Endothelial cell of umbilical vein (primary cell): ENCODE data around the gene TREM2. TPM values are rescaled to one million over a fixed set of nuclear protein-coding genes. Genes with fewer than 3 reads are reported as not detected.

Source experiments
- BruUV-seq: library from RNA; stranded (reverse); fragments of 400-500 nt; replicated peaks from 2 replicates; lab custom pipeline; 2021; lab: Mats Ljungman, UMichigan
- CTCF ChIA-PET: fragments of 300-600, 350-600 bp; sonication (Branson Sonifier 250); formaldehyde crosslinking; loops from one replicate; lab custom pipeline; 2021; ENCODE audit warnings: antibody characterized with exemption, inconsistent platforms; lab: Charles Lee
- POLR2A ChIA-PET: fragments of 300-600, 350-600 bp; sonication (Branson Sonifier 250); formaldehyde crosslinking; loops from one replicate; lab custom pipeline; 2021; ENCODE audit warnings: antibody characterized with exemption, inconsistent platforms; lab: Charles Lee
- DNase-seq: peaks from one replicate; pipeline ENCODE4 v3.0.0-alpha.2; 2011; ENCODE audit warnings: low read depth, low spot score
- FAIRE-seq: peaks from 2 replicates; lab custom pipeline; 2011; peaks lifted over from hg19 to GRCh38; lab: Jason Lieb, UNC
- H2AFZ ChIP-seq: 2 replicates; pipeline ENCODE4 v1.6.0; 2012; ENCODE audit warnings: low read depth, low read length, control low read depth, inconsistent platforms
- H3K27ac ChIP-seq: 2 replicates; pipeline ENCODE4 v1.5.1; 2011; ENCODE audit warnings: low read depth, mild to moderate bottlenecking, control low read depth, low read length, moderate library complexity; ENCODE audit not compliant: insufficient read depth
- H3K27me3 ChIP-seq, 2 experiments: 2 replicates each; pipeline versions ENCODE4 v1.6.0 to v1.6.1; 2011; ENCODE audit warnings: low read length in 2 of 2, mixed read lengths in 1 of 2; ENCODE audit not compliant: control insufficient read depth in 2 of 2, insufficient read depth in 2 of 2
- H3K36me3 ChIP-seq, 2 experiments: 2 replicates in 1 of 2; 3 replicates in 1 of 2; pipeline ENCODE4 v1.5.1; 2011; ENCODE audit warnings: low read length in 2 of 2, mild to moderate bottlenecking in 1 of 2, moderate library complexity in 1 of 2; ENCODE audit not compliant: control insufficient read depth in 2 of 2, insufficient read depth in 2 of 2; ENCODE audit errors: extremely low read depth in 1 of 2
- H3K4me1 ChIP-seq: 3 replicates; pipeline ENCODE4 v1.5.1; 2011; ENCODE audit warnings: mild to moderate bottlenecking, low read length; ENCODE audit not compliant: control insufficient read depth, insufficient read depth; ENCODE audit errors: extremely low read depth
- H3K4me2 ChIP-seq: 2 replicates; pipeline ENCODE4 v1.6.1; 2011; ENCODE audit warnings: low read length, control low read depth, mixed read lengths; ENCODE audit not compliant: insufficient read depth
- H3K4me3 ChIP-seq, 3 experiments: fragments of 200-600 bp in 1 of 3; sonication (generic), shearing (Covaris generic) in 1 of 3; replicated peaks in 1 of 3; 2 replicates each; pipeline ENCODE4 v1.5.1; 2011 to 2016; ENCODE audit warnings: control low read depth in 3 of 3, low read length in 3 of 3, mild to moderate bottlenecking in 2 of 3, inconsistent platforms in 1 of 3, low read depth in 1 of 3, moderate library complexity in 1 of 3; ENCODE audit not compliant: insufficient read depth in 1 of 3
- H3K79me2 ChIP-seq: 2 replicates; pipeline ENCODE4 v1.6.0; 2012; ENCODE audit warnings: low read length, inconsistent platforms; ENCODE audit not compliant: control insufficient read depth, insufficient read depth
- H3K9ac ChIP-seq: replicated peaks from 2 replicates; pipeline ENCODE3; 2011; ENCODE audit warnings: low read length, control low read depth; ENCODE audit not compliant: insufficient read depth; ENCODE audit errors: extremely low read depth
- H3K9me1 ChIP-seq: replicated peaks from 3 replicates; pipeline ENCODE4 v1.6.0; 2011; ENCODE audit warnings: mild to moderate bottlenecking, low read length; ENCODE audit not compliant: control insufficient read depth, insufficient read depth; ENCODE audit errors: extremely low read depth
- H3K9me3 ChIP-seq: replicated peaks from 2 replicates; pipeline ENCODE4 v1.5.1; 2012; ENCODE audit warnings: low read length, inconsistent platforms; ENCODE audit not compliant: control insufficient read depth, insufficient read depth
- H4K20me1 ChIP-seq: replicated peaks from 2 replicates; pipeline ENCODE3; 2011; ENCODE audit warnings: mild to moderate bottlenecking, low read length; ENCODE audit not compliant: control insufficient read depth, insufficient read depth; ENCODE audit errors: extremely low read depth
- CTCF ChIP-seq, 2 donors: IDR thresholded peaks; 1 replicate in 1 of 2; 2 replicates in 1 of 2; pipeline ENCODE4 v1.5.1; 2011; ENCODE audit warnings: low read length in 2 of 2, mild to moderate bottlenecking in 2 of 2, moderate library complexity in 2 of 2, control low read depth in 1 of 2, inconsistent platforms in 1 of 2, low read depth in 1 of 2; ENCODE audit not compliant: insufficient read depth in 1 of 2; ENCODE audit errors: extremely low read depth in 1 of 2
- EZH2 ChIP-seq: IDR thresholded peaks from 2 replicates; pipeline ENCODE4 v1.6.1; 2012; ENCODE audit warnings: borderline replicate concordance, low read depth, mild to moderate bottlenecking, moderate library complexity, low read length, inconsistent platforms; ENCODE audit not compliant: severe bottlenecking
- FOS ChIP-seq: IDR thresholded peaks from 2 replicates; pipeline ENCODE4 v1.6.1; 2011; ENCODE audit warnings: mild to moderate bottlenecking, low read length, moderate library complexity, borderline replicate concordance; ENCODE audit not compliant: insufficient read depth
- GATA2 ChIP-seq: IDR thresholded peaks from 2 replicates; pipeline ENCODE4 v1.7.0; 2011; ENCODE audit warnings: low read depth, mild to moderate bottlenecking, moderate library complexity, mixed read lengths, low read length; ENCODE audit not compliant: insufficient read length, insufficient read depth
- JUN ChIP-seq: IDR thresholded peaks from 2 replicates; pipeline ENCODE4 v1.6.1; 2011; ENCODE audit warnings: borderline replicate concordance, low read depth; ENCODE audit not compliant: insufficient read length, insufficient read depth
- MAX ChIP-seq: IDR thresholded peaks from 2 replicates; pipeline ENCODE4 v1.6.1; 2011; ENCODE audit not compliant: insufficient read depth, insufficient read length
- MYC ChIP-seq: IDR thresholded peaks from one replicate; pipeline ENCODE4 v1.6.1; 2011; ENCODE audit warnings: mild to moderate bottlenecking, low read depth, low read length
- POLR2A ChIP-seq: IDR thresholded peaks from 2 replicates; pipeline ENCODE4 v1.6.1; 2012; ENCODE audit warnings: low read depth, mild to moderate bottlenecking, control low read depth, low read length
- POLR2AphosphoS5 ChIP-seq: IDR thresholded peaks from 2 replicates; pipeline ENCODE4 v1.6.1; 2012; ENCODE audit warnings: low read depth, mild to moderate bottlenecking, control low read depth, low read length, moderate library complexity; ENCODE audit not compliant: insufficient read depth
- dilution Hi-C: fragments of 300-500 bp; cut with MboI; formaldehyde crosslinking; loops from one replicate; pipeline ENCODE4 v1.15.0; 2019; ENCODE audit warnings: low sequenced_read_pairs; ENCODE audit not compliant: extremely low pct_ligation_motif_present
- intact Hi-C: fragments of 100-400 bp; cut with micrococcal nuclease; formaldehyde crosslinking; loops from one replicate; pipeline ENCODE4 v1.10.0; 2022
- polyA plus RNA-seq, 4 experiments: library from polyadenylated mRNA; depleted of rRNA in 3 of 4; stranded (reverse) in 3 of 4; unstranded in 1 of 4; fragments of >200 nt; gene quantifications; 2 replicates each; pipeline versions ENCODE4 v1.2.1 to v1.2.3, GENCODE V29; 2011 to 2012; ENCODE audit warnings: missing spikeins in 1 of 4
- total RNA-seq: library from RNA; stranded (reverse); gene quantifications from 2 replicates; pipeline ENCODE4 v1.2.3, GENCODE V29; 2021

Gene TREM2
- total and polyA plus RNA-seq, 2 donors (not counting 3 experiments of a cell fraction or from before 2014, with no cell fraction given) = not detected

- CTCF ChIA-PET = no interaction called here
- peaks cover 0 to 2% of the 10 kb centered on the region in 2 experiments for H3K27me3 ChIP-seq
- H3K4me1 ChIP-seq = no peaks in the 10 kb centered on the region
- no peak overlapping the region for H3K4me3 ChIP-seq
- no peak overlapping the region for H3K27ac ChIP-seq
- no peak overlapping the region for H3K9ac ChIP-seq
- intact Hi-C loops = no loop called here
- H3K36me3 ChIP-seq = no peaks in the 10 kb centered on the region
- no peaks in the 10 kb centered on the region for H3K9me1 ChIP-seq
- TF ChIP-seq GATA2 = no peak
- TF ChIP-seq MAX = no peak
- TF ChIP-seq JUN = no peak
- TF ChIP-seq MYC = no peak
- TF ChIP-seq POLR2A = no peak
- no peak for TF ChIP-seq EZH2
- TF ChIP-seq CTCF (IDR thresholded peaks at IDR 0.05; ENCODE audit: extremely low read depth in 1 of 2, insufficient read depth in 1 of 2, low read depth in 1 of 2, low read length in 2 of 2) = no peak
- TF ChIP-seq FOS = no peak
- no peak for TF ChIP-seq POLR2AphosphoS5
- no peaks in the 10 kb centered on the region for H3K79me2 ChIP-seq
- H2AFZ ChIP-seq = no peak overlapping the region
- H3K4me2 ChIP-seq = no peak overlapping the region
- DNase-seq (no peak), FAIRE-seq (no peak)
- POLR2A ChIA-PET = no interaction called here
- no TSS peak for BruUV-seq
- H3K9me3 ChIP-seq = no peaks in the 10 kb centered on the region
- dilution Hi-C loops = no loop called here
- H4K20me1 ChIP-seq = no peaks in the 10 kb centered on the region
Measured at GRCh38 chr6:41159415-41160082, 3.4 kb downstream of the TREM2 start.
